22Rv1 (cell line): ENCODE measurements around the gene S100A16.

Experiments
- CTCF ChIP-seq: fragments of 450-650 bp; IDR thresholded peaks from 2 replicates; pipeline ENCODE4 v1.5.1; 2017; ENCODE audit warnings: mild to moderate bottlenecking
- ZFX ChIP-seq: fragments of 450-650 bp; IDR thresholded peaks from 2 replicates; pipeline ENCODE4 v1.6.1; 2017; ENCODE audit warnings: antibody characterized with exemption, borderline replicate concordance

GRCh38 chr1:153609585-153609907, 3.4 kb downstream of the S100A16 start:
- TF ChIP-seq CTCF (no peak), ZFX (no peak)
